Right lobe of liver (tissue), 4 donors: ENCODE results near the gene NEIL3.

Experiments
- CTCF ChIP-seq, 4 donors: fragments of 200-600 bp in 3 of 4; fragments of 450-650 bp in 1 of 4; IDR thresholded peaks; one replicate each; pipeline versions ENCODE4 v1.5.1 to v1.8.0; 2016 to 2022; ENCODE audit warnings: antibody characterized with exemption in 4 of 4, mild to moderate bottlenecking in 2 of 4
- POLR2A ChIP-seq: fragments of 450-650 bp; IDR thresholded peaks from one replicate; pipeline ENCODE4 v1.6.1; 2017; ENCODE audit warnings: antibody characterized with exemption, mild to moderate bottlenecking
- donor health status: DM: no; HTN: no; CAD: no.
- donor health status: DM: no; HTN: no; CAD: no.
- donor health status: DM: no; HTN: yes; CAD: no.

GRCh38 chr4:177391953-177392352 lies 82.3 kb downstream of the NEIL3 start:
- TF ChIP-seq CTCF (IDR thresholded peaks at IDR 0.05) (no peak), POLR2A (no peak)
